ENCODE results near the gene EIF5. TPM values are rescaled to one million over a fixed set of nuclear protein-coding genes. Genes with fewer than 3 reads are reported as not detected.

The EIF5 gene
- total and polyA plus RNA-seq, 2 donors (not counting 3 experiments of a cell fraction or from before 2014, with no cell fraction given) = 175 to 313 TPM

DNA sequence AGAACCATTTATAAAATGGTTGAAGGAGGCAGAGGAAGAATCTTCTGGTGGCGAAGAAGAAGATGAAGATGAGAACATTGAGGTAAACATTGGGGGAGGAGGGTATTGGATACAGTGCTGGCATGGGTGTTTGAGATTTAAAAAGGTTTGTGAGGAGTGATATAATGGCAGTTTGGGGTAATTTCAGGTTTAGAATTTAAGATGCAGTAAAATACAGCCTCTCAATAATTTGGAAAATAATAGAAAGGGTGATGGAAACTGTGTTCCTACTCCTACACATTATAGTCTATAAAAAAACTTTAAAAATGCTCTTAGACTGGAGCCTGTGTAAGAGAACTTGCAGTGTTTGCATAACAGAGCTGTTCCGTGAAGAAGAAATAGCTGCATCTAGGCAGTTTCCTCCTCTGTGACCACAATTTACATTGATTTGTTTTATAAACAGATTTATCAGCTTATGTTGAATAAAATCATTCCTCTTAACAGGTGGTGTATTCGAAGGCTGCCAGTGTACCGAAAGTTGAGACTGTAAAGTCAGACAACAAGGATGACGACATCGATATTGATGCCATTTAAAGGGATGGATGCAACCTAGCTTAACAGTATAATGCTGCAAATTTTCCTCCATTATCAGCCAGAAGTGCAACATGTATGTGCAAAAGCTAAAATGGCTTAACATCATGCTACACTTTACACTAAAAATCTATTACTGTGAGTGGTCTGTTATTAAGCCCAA lies 6.6 kb downstream of the EIF5 start:
- BruUV-seq (replicated peaks) = no TSS peak
- POLR2A ChIA-PET = no interaction called here

More for the DNA sequence above, 6.6 kb downstream of the EIF5 start:
- TF ChIP-seq GATA2 (IDR thresholded peaks at IDR 0.05; ENCODE audit: insufficient read depth, insufficient read length, low read depth, low read length) = no peak
- no peak for TF ChIP-seq MYC (IDR thresholded peaks at IDR 0.05; ENCODE audit: low read depth, low read length)
- TF ChIP-seq EZH2 (IDR thresholded peaks at IDR 0.05; ENCODE audit: borderline replicate concordance, low read depth, low read length, severe bottlenecking) = no peak
- no peak for TF ChIP-seq JUN (IDR thresholded peaks at IDR 0.05; ENCODE audit: borderline replicate concordance, insufficient read depth, insufficient read length, low read depth)
- no peak for TF ChIP-seq POLR2A (IDR thresholded peaks at IDR 0.05; ENCODE audit: low read depth, low read length)
- no peak for TF ChIP-seq MAX (IDR thresholded peaks at IDR 0.05; ENCODE audit: insufficient read depth, insufficient read length)
- TF ChIP-seq FOS (IDR thresholded peaks at IDR 0.05; ENCODE audit: borderline replicate concordance, insufficient read depth, low read length) = no peak
- TF ChIP-seq, protein P1, sequence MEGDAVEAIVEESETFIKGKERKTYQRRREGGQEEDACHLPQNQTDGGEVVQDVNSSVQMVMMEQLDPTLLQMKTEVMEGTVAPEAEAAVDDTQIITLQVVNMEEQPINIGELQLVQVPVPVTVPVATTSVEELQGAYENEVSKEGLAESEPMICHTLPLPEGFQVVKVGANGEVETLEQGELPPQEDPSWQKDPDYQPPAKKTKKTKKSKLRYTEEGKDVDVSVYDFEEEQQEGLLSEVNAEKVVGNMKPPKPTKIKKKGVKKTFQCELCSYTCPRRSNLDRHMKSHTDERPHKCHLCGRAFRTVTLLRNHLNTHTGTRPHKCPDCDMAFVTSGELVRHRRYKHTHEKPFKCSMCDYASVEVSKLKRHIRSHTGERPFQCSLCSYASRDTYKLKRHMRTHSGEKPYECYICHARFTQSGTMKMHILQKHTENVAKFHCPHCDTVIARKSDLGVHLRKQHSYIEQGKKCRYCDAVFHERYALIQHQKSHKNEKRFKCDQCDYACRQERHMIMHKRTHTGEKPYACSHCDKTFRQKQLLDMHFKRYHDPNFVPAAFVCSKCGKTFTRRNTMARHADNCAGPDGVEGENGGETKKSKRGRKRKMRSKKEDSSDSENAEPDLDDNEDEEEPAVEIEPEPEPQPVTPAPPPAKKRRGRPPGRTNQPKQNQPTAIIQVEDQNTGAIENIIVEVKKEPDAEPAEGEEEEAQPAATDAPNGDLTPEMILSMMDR (IDR thresholded peaks at IDR 0.05; ENCODE audit: extremely low read depth in 1 of 2, insufficient read depth in 1 of 2, low read depth in 1 of 2, low read length in 2 of 2) = no peak
- TF ChIP-seq POLR2AphosphoS5 (IDR thresholded peaks at IDR 0.05; ENCODE audit: insufficient read depth, low read depth, low read length) = no peak
- H2AFZ ChIP-seq (ENCODE audit: low read depth, low read length) = no peak overlapping the region
- peaks cover 31% of the 10 kb centered on the region for H3K79me2 ChIP-seq (ENCODE audit: control insufficient read depth, insufficient read depth, low read length)
- dilution Hi-C loops (cut with MboI; ENCODE audit: extremely low pct_ligation_motif_present, low sequenced_read_pairs) = no loop called here
- H3K4me1 ChIP-seq (ENCODE audit: control insufficient read depth, extremely low read depth, insufficient read depth, low read length) = peaks cover 9% of the 10 kb centered on the region
- H3K9ac ChIP-seq (replicated peaks; ENCODE audit: extremely low read depth, insufficient read depth, low read length) = no peak overlapping the region
- DNase-seq (ENCODE audit: low read depth, low spot score) = no peak
- no peak overlapping the region for H3K4me3 ChIP-seq (replicated peaks in 1 of 3; ENCODE audit: insufficient read depth in 1 of 3, low read depth in 1 of 3, low read length in 3 of 3)
- H4K20me1 ChIP-seq (replicated peaks; ENCODE audit: control insufficient read depth, extremely low read depth, insufficient read depth, low read length) = peaks cover 6% of the 10 kb centered on the region
- H3K9me3 ChIP-seq (replicated peaks; ENCODE audit: control insufficient read depth, insufficient read depth, low read length) = no peaks in the 10 kb centered on the region
- H3K27ac ChIP-seq (ENCODE audit: insufficient read depth, low read depth, low read length) = no peak overlapping the region
- H3K9me1 ChIP-seq (replicated peaks; ENCODE audit: control insufficient read depth, extremely low read depth, insufficient read depth, low read length) = no peaks in the 10 kb centered on the region
- peaks cover 66 to 73% of the 10 kb centered on the region in 2 experiments for H3K36me3 ChIP-seq (ENCODE audit: control insufficient read depth in 2 of 2, extremely low read depth in 1 of 2, insufficient read depth in 2 of 2, low read length in 2 of 2)
- no peak for FAIRE-seq
- no peaks in the 10 kb centered on the region for H3K27me3 ChIP-seq (ENCODE audit: control insufficient read depth in 2 of 2, insufficient read depth in 2 of 2, low read length in 2 of 2)
- intact Hi-C loops (cut with micrococcal nuclease) = no loop called here
- CTCF ChIA-PET = interaction anchor here (2.5 kb wide), 1 partner anchor 50 kb away, joined by 14 read pairs; no protein-coding TSS in a partner anchor
- no peak overlapping the region for H3K4me2 ChIP-seq (ENCODE audit: insufficient read depth, low read length)

All from endothelial cell of umbilical vein (primary cell).